B cell (primary cell): ENCODE data around the gene RPS6KA4. TPM values are rescaled to one million over a fixed set of nuclear protein-coding genes. Genes with fewer than 3 reads are reported as not detected.

Experiments
- ATAC-seq: fragments of 200-7000 bp; cut with Tn5 transposase; one replicate; pipeline ENCODE4 v1.10.0; 2021; ENCODE audit warnings: low read depth, mild to moderate bottlenecking, moderate number of reproducible peaks, moderate library complexity
- CTCF ChIA-PET: fragments of 350-600 bp; sonication (Branson Sonifier 250); formaldehyde crosslinking; loops from one replicate; lab custom pipeline; 2021; ENCODE audit warnings: antibody characterized with exemption, inconsistent platforms; lab: Charles Lee
- POLR2A ChIA-PET: fragments of 350-600 bp; sonication (Branson Sonifier 250); formaldehyde crosslinking; loops from one replicate; lab custom pipeline; 2021; ENCODE audit warnings: antibody characterized with exemption; lab: Charles Lee
- DNase-seq: peaks from one replicate; pipeline ENCODE4 v3.0.0; 2013
- H2AFZ ChIP-seq: 2 replicates; pipeline ENCODE4 v1.6.1; 2012; ENCODE audit warnings: mild to moderate bottlenecking, low read depth, low read length; ENCODE audit not compliant: insufficient read depth, poor library complexity, severe bottlenecking
- H3K27ac ChIP-seq, 2 donors: 1 replicate in 1 of 2; 2 replicates in 1 of 2; pipeline ENCODE4 v1.5.1; 2012 to 2013; ENCODE audit warnings: low read length in 2 of 2, mild to moderate bottlenecking in 2 of 2, moderate library complexity in 1 of 2
- H3K27me3 ChIP-seq, 4 experiments: fragments of 200-600 bp in 1 of 4; sonication (generic) in 1 of 4; replicated peaks in 1 of 4; 1 replicate in 2 of 4; 2 replicates in 2 of 4; pipeline versions ENCODE4 v1.6.1 to v1.7.0; 2013 to 2016; ENCODE audit warnings: low read length in 3 of 4, mild to moderate bottlenecking in 2 of 4, mixed read lengths in 1 of 4, moderate library complexity in 1 of 4; ENCODE audit not compliant: insufficient read depth in 4 of 4, control insufficient read depth in 3 of 4; ENCODE audit errors: control extremely low read depth in 1 of 4
- H3K36me3 ChIP-seq, 2 experiments: replicated peaks in 1 of 2; 1 replicate in 1 of 2; 2 replicates in 1 of 2; pipeline versions ENCODE4 v1.6.1 to v1.7.1; 2013; ENCODE audit warnings: low read length in 1 of 2; ENCODE audit not compliant: insufficient read depth in 2 of 2, control insufficient read depth in 1 of 2; ENCODE audit errors: control extremely low read depth in 1 of 2, extremely low read depth in 1 of 2
- H3K4me1 ChIP-seq, 2 donors: fragments of 200-600 bp in 1 of 2; sonication (generic) in 1 of 2; 1 replicate in 1 of 2; 2 replicates in 1 of 2; pipeline versions ENCODE4 v1.5.1 to v1.6.1; 2013 to 2017; ENCODE audit warnings: low read length in 2 of 2; ENCODE audit not compliant: control insufficient read depth in 2 of 2, insufficient read depth in 2 of 2
- H3K4me2 ChIP-seq: replicated peaks from 2 replicates; pipeline ENCODE3; 2012; ENCODE audit warnings: mild to moderate bottlenecking, low read depth, low read length; ENCODE audit not compliant: poor library complexity, severe bottlenecking
- H3K4me3 ChIP-seq, 5 experiments: fragments of 200-600 bp in 1 of 5; sonication (generic) in 1 of 5; 1 replicate in 3 of 5; 2 replicates in 2 of 5; pipeline versions ENCODE4 v1.5.1 to v1.7.0; 2011 to 2016; ENCODE audit warnings: low read length in 4 of 5, mild to moderate bottlenecking in 4 of 5, low read depth in 2 of 5, control low read depth in 1 of 5, moderate library complexity in 1 of 5; ENCODE audit not compliant: insufficient read depth in 1 of 5; ENCODE audit errors: control extremely low read depth in 1 of 5, extremely low read depth in 1 of 5
- H3K79me2 ChIP-seq: fragments of 200-600 bp; sonication (generic); one replicate; pipeline ENCODE4 v1.6.0; 2016; ENCODE audit warnings: low read length; ENCODE audit not compliant: control insufficient read depth, insufficient read depth
- H3K9ac ChIP-seq: fragments of 200-600 bp; sonication (generic); 2 replicates; pipeline ENCODE4 v1.6.1; 2017; ENCODE audit warnings: mild to moderate bottlenecking, low read length, moderate library complexity
- H3K9me3 ChIP-seq, 3 donors: one replicate each; pipeline versions ENCODE4 v1.6.1 to v1.7.1; 2013; ENCODE audit warnings: low read length in 2 of 3; ENCODE audit not compliant: control insufficient read depth in 2 of 3, insufficient read depth in 1 of 3; ENCODE audit errors: control extremely low read depth in 1 of 3
- H4K20me1 ChIP-seq: 2 replicates; pipeline ENCODE4 v1.6.0; 2012; ENCODE audit warnings: mild to moderate bottlenecking, low read length; ENCODE audit not compliant: insufficient read depth, control insufficient read depth, poor library complexity, severe bottlenecking
- H3K27ac Mint-ChIP-seq: one replicate; pipeline ENCODE4 v1.8.0; 2021; ENCODE audit warnings: mixed read lengths
- H3K27me3 Mint-ChIP-seq: one replicate; pipeline ENCODE4 v1.8.0; 2021; ENCODE audit warnings: mixed read lengths
- H3K4me1 Mint-ChIP-seq: one replicate; pipeline ENCODE4 v1.8.0; 2021; ENCODE audit warnings: mixed read lengths
- H3K4me3 Mint-ChIP-seq: one replicate; pipeline ENCODE4 v1.8.0; 2021; ENCODE audit warnings: mixed read lengths
- H3K9me3 Mint-ChIP-seq: one replicate; pipeline ENCODE4 v1.8.0; 2022; ENCODE audit warnings: mixed read lengths; ENCODE audit not compliant: insufficient read depth
- EZH2 ChIP-seq: IDR thresholded peaks from 2 replicates; pipeline ENCODE4 v1.6.1; 2012; ENCODE audit warnings: borderline replicate concordance, low read depth, mild to moderate bottlenecking, moderate library complexity, low read length; ENCODE audit not compliant: insufficient read depth, poor library complexity, severe bottlenecking
- WGBS: methylation state at CpG from one replicate; pipeline ENCODE4 v1.1.5; 2013; ENCODE audit warnings: missing lambda C conversion rate; ENCODE audit not compliant: insufficient coverage; 5-methylcytosine and 5-hydroxymethylcytosine counted together
- intact Hi-C: fragments of 100-400 bp; cut with micrococcal nuclease; formaldehyde crosslinking; loops from one replicate; pipeline ENCODE4 v1.10.0; 2022
- polyA plus RNA-seq: library from polyadenylated mRNA; depleted of rRNA; stranded (reverse); fragments of >200 nt; gene quantifications from 2 replicates; pipeline ENCODE4 v1.2.3, GENCODE V29; 2012
- total RNA-seq, 2 donors: library from RNA; stranded (reverse); fragments of 120-200 nt in 1 of 2; gene quantifications; 1 replicate in 1 of 2; 2 replicates in 1 of 2; pipeline versions ENCODE4 v1.2.3 to v1.2.4, GENCODE V29; 2013 to 2022
- TF ChIP-seq, protein P1 (sequence below): fragments of 200-600 bp; IDR thresholded peaks from one replicate; pipeline ENCODE4 v1.8.0; 2022; ENCODE audit warnings: antibody characterized with exemption, mild to moderate bottlenecking

The RPS6KA4 gene
- total and polyA plus RNA-seq, 2 donors (not counting 1 experiment from before 2014, with no cell fraction given) = 22.6 to 32.5 TPM

DNA sequence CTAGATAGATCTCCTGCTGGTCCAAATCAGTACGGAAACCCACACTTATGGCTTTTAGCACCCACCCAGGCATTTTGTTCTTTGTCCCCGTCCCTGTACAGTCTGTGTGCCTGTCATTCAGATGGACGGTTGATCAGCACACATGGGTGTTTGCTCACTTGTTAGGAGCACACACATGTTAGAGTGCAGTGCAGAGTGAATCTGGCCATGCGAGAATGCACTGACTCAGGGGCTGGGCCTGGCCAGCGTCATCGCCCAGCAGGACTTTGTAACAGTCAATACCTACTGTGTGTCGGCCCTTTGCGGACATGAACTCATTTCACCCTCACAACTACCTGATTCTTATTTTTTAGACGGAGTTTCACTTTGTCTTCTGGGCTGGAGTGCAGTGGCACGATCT, 3.4 kb downstream of the RPS6KA4 start:
- peak overlapping the region in 1 of 2 donors; percentile 33 for H3K27ac ChIP-seq
- POLR2A ChIA-PET = no interaction called here
- CTCF ChIA-PET = interaction anchor here (10.2 kb wide), 1 partner anchor 45 kb away, joined by 188 read pairs; the partner anchor contains the start of genes PRDX5 and TRMT112
- Mint-ChIP-seq H3K4me1 (peaks cover 37% of the 10 kb centered on the region), H3K27ac (no peak overlapping the region), H3K9me3 (no peaks in the 10 kb centered on the region), H3K27me3 (no peaks in the 10 kb centered on the region), H3K4me3 (no peak overlapping the region)
- peaks cover 25% of the 10 kb centered on the region for H4K20me1 ChIP-seq
- no peak overlapping the region for H3K9ac ChIP-seq
- no peaks in the 10 kb centered on the region for H3K9me3 ChIP-seq
- WGBS = over 99% methylated on average over 10 of the region's 10 CpGs
- H2AFZ ChIP-seq = no peak overlapping the region
- H3K36me3 ChIP-seq = peaks cover 0 to 24% of the 10 kb centered on the region in 2 experiments
- H3K4me1 ChIP-seq = peaks cover 31 to 48% of the 10 kb centered on the region in 2 donors
- ATAC-seq (no peak), DNase-seq (no peak)
- TF ChIP-seq, protein P1, sequence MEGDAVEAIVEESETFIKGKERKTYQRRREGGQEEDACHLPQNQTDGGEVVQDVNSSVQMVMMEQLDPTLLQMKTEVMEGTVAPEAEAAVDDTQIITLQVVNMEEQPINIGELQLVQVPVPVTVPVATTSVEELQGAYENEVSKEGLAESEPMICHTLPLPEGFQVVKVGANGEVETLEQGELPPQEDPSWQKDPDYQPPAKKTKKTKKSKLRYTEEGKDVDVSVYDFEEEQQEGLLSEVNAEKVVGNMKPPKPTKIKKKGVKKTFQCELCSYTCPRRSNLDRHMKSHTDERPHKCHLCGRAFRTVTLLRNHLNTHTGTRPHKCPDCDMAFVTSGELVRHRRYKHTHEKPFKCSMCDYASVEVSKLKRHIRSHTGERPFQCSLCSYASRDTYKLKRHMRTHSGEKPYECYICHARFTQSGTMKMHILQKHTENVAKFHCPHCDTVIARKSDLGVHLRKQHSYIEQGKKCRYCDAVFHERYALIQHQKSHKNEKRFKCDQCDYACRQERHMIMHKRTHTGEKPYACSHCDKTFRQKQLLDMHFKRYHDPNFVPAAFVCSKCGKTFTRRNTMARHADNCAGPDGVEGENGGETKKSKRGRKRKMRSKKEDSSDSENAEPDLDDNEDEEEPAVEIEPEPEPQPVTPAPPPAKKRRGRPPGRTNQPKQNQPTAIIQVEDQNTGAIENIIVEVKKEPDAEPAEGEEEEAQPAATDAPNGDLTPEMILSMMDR = no peak
- TF ChIP-seq EZH2 = no peak
- no peak overlapping the region for H3K4me3 ChIP-seq
- no peaks in the 10 kb centered on the region for H3K27me3 ChIP-seq
- intact Hi-C loops = no loop called here
- H3K79me2 ChIP-seq = peaks cover 8% of the 10 kb centered on the region
- no peak overlapping the region for H3K4me2 ChIP-seq

DNA sequence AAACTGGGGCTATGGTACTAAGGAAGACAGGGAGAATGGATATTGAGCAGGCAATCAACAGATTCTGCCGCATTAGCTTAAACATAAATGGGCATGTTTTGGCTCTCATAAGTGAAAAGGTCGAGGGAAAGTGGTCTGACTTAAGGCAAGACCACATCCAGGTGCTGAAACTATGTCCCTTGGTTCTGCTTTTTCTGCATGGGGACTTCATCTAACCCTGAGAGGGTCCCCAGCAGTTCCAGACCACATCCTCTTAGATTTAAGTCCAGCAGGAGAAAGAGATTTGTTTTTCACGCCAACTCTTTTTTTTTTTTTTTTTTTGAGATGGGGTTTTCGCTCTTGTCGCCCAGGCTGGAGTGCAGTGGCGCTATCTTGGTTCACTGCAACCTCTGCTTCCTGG, 5.5 kb downstream of the RPS6KA4 start:
- POLR2A ChIA-PET = interaction anchor here (0.7 to 1.0 kb wide), 2 partner anchors 9 to 72 kb away, joined by 4 read pairs; no protein-coding TSS in a partner anchor
- ATAC-seq = peak; percentile 42
- Mint-ChIP-seq H3K4me3 (no peak overlapping the region), H3K27ac (peak overlapping the region; percentile 34), H3K27me3 (no peaks in the 10 kb centered on the region), H3K9me3 (no peaks in the 10 kb centered on the region), H3K4me1 (peaks cover 26% of the 10 kb centered on the region)
- CTCF ChIA-PET = interaction anchor here (0.7 to 1.2 kb wide), 4 partner anchors 13 to 145 kb away, joined by 3 read pairs; no protein-coding TSS in a partner anchor
- intact Hi-C loops = no loop called here
- TF ChIP-seq, protein P1 = no peak
- peaks cover 12% of the 10 kb centered on the region for H4K20me1 ChIP-seq
- H3K4me1 ChIP-seq = peaks cover 18 to 29% of the 10 kb centered on the region in 2 donors
- H3K79me2 ChIP-seq = no peaks in the 10 kb centered on the region
- no peaks in the 10 kb centered on the region for H3K9me3 ChIP-seq
- no peak for DNase-seq
- H3K4me2 ChIP-seq = no peak overlapping the region
- no peak overlapping the region for H3K9ac ChIP-seq
- H2AFZ ChIP-seq = no peak overlapping the region
- H3K27me3 ChIP-seq = no peaks in the 10 kb centered on the region
- peaks cover 0 to 33% of the 10 kb centered on the region in 2 experiments for H3K36me3 ChIP-seq
- H3K27ac ChIP-seq = peak overlapping the region in 1 of 2 donors; percentile 7
- 59% methylated on average over 5 of the region's 6 CpGs for WGBS
- no peak overlapping the region for H3K4me3 ChIP-seq
